Measurements from ENCODE around the gene KRTAP11-1. TPM values are rescaled to one million over a fixed set of nuclear protein-coding genes. Genes with fewer than 3 reads are reported as not detected.

Gene KRTAP11-1
- not detected for total RNA-seq (ENCODE audit: unreplicated experiment)
- long read RNA-seq = 0 reads

- Mint-ChIP-seq H3K9me3 (ENCODE audit: unreplicated experiment) (no peaks in the 10 kb centered on the region), H3K27ac (ENCODE audit: unreplicated experiment) (no peak within 1 kb of the TSS), H3K27me3 (ENCODE audit: unreplicated experiment) (peaks cover 4% of the 10 kb centered on the region), H3K4me3 (ENCODE audit: unreplicated experiment) (no peak within 1 kb of the TSS), H3K36me3 (ENCODE audit: low read depth, unreplicated experiment) (no peaks in the 10 kb centered on the region), H3K4me1 (ENCODE audit: unreplicated experiment) (peaks cover 3% of the 10 kb centered on the region)
- DNase-seq (ENCODE audit: low spot score) = no peak
- no peak for TF ChIP-seq CTCF (IDR thresholded peaks at IDR 0.05; ENCODE audit: unreplicated experiment)
Observed at GRCh38 chr21:30881480-30881879, at the start of gene KRTAP11-1. Gene KRTAP11-1 (minus strand): TSS chr21:30881580. CDS start chr21:30881524, 56 bp downstream.

- no peak overlapping the region for H3K27ac Mint-ChIP-seq (ENCODE audit: unreplicated experiment)
- no peaks in the 10 kb centered on the region for H3K4me1 Mint-ChIP-seq (ENCODE audit: unreplicated experiment)
- no peak overlapping the region for H3K4me3 Mint-ChIP-seq (ENCODE audit: unreplicated experiment)
- no peak for DNase-seq (ENCODE audit: low spot score)
- H3K9me3 Mint-ChIP-seq (ENCODE audit: unreplicated experiment) = peaks cover 4% of the 10 kb centered on the region
- H3K36me3 Mint-ChIP-seq (ENCODE audit: low read depth, unreplicated experiment) = no peaks in the 10 kb centered on the region
- peaks cover 3% of the 10 kb centered on the region for H3K27me3 Mint-ChIP-seq (ENCODE audit: unreplicated experiment)
- TF ChIP-seq CTCF (IDR thresholded peaks at IDR 0.05; ENCODE audit: unreplicated experiment) = no peak
Observed at GRCh38 chr21:30924146-30924700, 42.8 kb upstream of the KRTAP11-1 start.

GRCh38 chr21:30921129-30921528 is 39.7 kb upstream of the KRTAP11-1 start:
- no peaks in the 10 kb centered on the region for H3K4me1 Mint-ChIP-seq (ENCODE audit: unreplicated experiment)
- peaks cover 3% of the 10 kb centered on the region for H3K27me3 Mint-ChIP-seq (ENCODE audit: unreplicated experiment)
- no peak for DNase-seq (ENCODE audit: low spot score)
- H3K36me3 Mint-ChIP-seq (ENCODE audit: low read depth, unreplicated experiment) = no peaks in the 10 kb centered on the region
- no peak overlapping the region for H3K27ac Mint-ChIP-seq (ENCODE audit: unreplicated experiment)
- no peaks in the 10 kb centered on the region for H3K9me3 Mint-ChIP-seq (ENCODE audit: unreplicated experiment)
- H3K4me3 Mint-ChIP-seq (ENCODE audit: unreplicated experiment) = no peak overlapping the region
- TF ChIP-seq CTCF (IDR thresholded peaks at IDR 0.05; ENCODE audit: unreplicated experiment) = no peak

- no peaks in the 10 kb centered on the region for H3K4me1 Mint-ChIP-seq (ENCODE audit: unreplicated experiment)
- H3K27me3 Mint-ChIP-seq (ENCODE audit: unreplicated experiment) = no peaks in the 10 kb centered on the region
- no peak for DNase-seq (ENCODE audit: low spot score)
- H3K27ac Mint-ChIP-seq (ENCODE audit: unreplicated experiment) = no peak overlapping the region
- no peak overlapping the region for H3K4me3 Mint-ChIP-seq (ENCODE audit: unreplicated experiment)
- H3K9me3 Mint-ChIP-seq (ENCODE audit: unreplicated experiment) = no peaks in the 10 kb centered on the region
- no peak for TF ChIP-seq CTCF (IDR thresholded peaks at IDR 0.05; ENCODE audit: unreplicated experiment)
- H3K36me3 Mint-ChIP-seq (ENCODE audit: low read depth, unreplicated experiment) = no peaks in the 10 kb centered on the region
Observed at GRCh38 chr21:30917557-30917956, 36.2 kb upstream of the KRTAP11-1 start.

- Mint-ChIP-seq H3K4me1 (ENCODE audit: unreplicated experiment) (peaks cover 4% of the 10 kb centered on the region), H3K27me3 (ENCODE audit: unreplicated experiment) (no peaks in the 10 kb centered on the region), H3K4me3 (ENCODE audit: unreplicated experiment) (no peak overlapping the region), H3K36me3 (ENCODE audit: low read depth, unreplicated experiment) (no peaks in the 10 kb centered on the region), H3K9me3 (ENCODE audit: unreplicated experiment) (no peaks in the 10 kb centered on the region), H3K27ac (ENCODE audit: unreplicated experiment) (no peak overlapping the region)
- no peak for TF ChIP-seq CTCF (IDR thresholded peaks at IDR 0.05; ENCODE audit: unreplicated experiment)
- DNase-seq (ENCODE audit: low spot score) = no peak
Observed at GRCh38 chr21:30900881-30901280, 19.5 kb upstream of the KRTAP11-1 start.

All from endothelial cell (in vitro differentiated cells).